ENCODE results near the gene TMCC1. TPM values are rescaled to one million over a fixed set of nuclear protein-coding genes. Genes with fewer than 3 reads are reported as not detected.

Gene TMCC1
- total RNA-seq, 2 donors from 2014 or later = 41.0 to 51.1 TPM

- no peak overlapping the region for H3K27ac Mint-ChIP-seq
- H3K27me3 ChIP-seq (ENCODE audit: control insufficient read depth, insufficient read depth, low read length, poor library complexity, severe bottlenecking) = no peaks in the 10 kb centered on the region
- peaks cover 20% of the 10 kb centered on the region for H3K36me3 ChIP-seq (ENCODE audit: control insufficient read depth, insufficient read depth, low read length)
- no peak overlapping the region for H3K4me3 ChIP-seq (ENCODE audit: low read length)
- no peaks in the 10 kb centered on the region for H3K9me3 Mint-ChIP-seq
- no peak overlapping the region for H3K27ac ChIP-seq (ENCODE audit: low read depth, low read length)
- H3K4me1 Mint-ChIP-seq = peaks cover 34% of the 10 kb centered on the region
- peaks cover 18% of the 10 kb centered on the region for H3K36me3 Mint-ChIP-seq (ENCODE audit: low read depth)
- H3K4me3 Mint-ChIP-seq = no peak overlapping the region
- no peak for TF ChIP-seq CTCF (conservative IDR thresholded peaks at IDR 0.05)
- H3K27me3 Mint-ChIP-seq (ENCODE audit: insufficient read depth) = no peaks in the 10 kb centered on the region
- no peaks in the 10 kb centered on the region for H3K9me3 ChIP-seq (ENCODE audit: control insufficient read depth, low read length)
- 96 to 100% methylated on average over 1 of the region's 1 CpG for WGBS, 2 experiments (ENCODE audit: insufficient coverage in 1 of 2, insufficient read length in 1 of 2)
- no peaks in the 10 kb centered on the region for H3K4me1 ChIP-seq (ENCODE audit: control insufficient read depth, insufficient read depth, low read length)
- no peak for DNase-seq
- no peak overlapping the region for H3K9ac ChIP-seq (ENCODE audit: extremely low read depth, low read length, poor library complexity, severe bottlenecking)
Observed at GRCh38 chr3:129654131-129654530, 239.4 kb downstream of the TMCC1 start.

GRCh38 chr3:129653019-129653418 lies 240.5 kb downstream of the TMCC1 start:
- H3K27ac ChIP-seq (ENCODE audit: low read depth, low read length) = no peak overlapping the region
- no peak for DNase-seq
- H3K9me3 Mint-ChIP-seq = no peaks in the 10 kb centered on the region
- WGBS, 2 experiments (ENCODE audit: insufficient coverage in 1 of 2, insufficient read length in 1 of 2) = 85 to 100% methylated on average over 1 of the region's 1 CpG
- H3K4me3 Mint-ChIP-seq = no peak overlapping the region
- H3K9me3 ChIP-seq (ENCODE audit: control insufficient read depth, low read length) = no peaks in the 10 kb centered on the region
- peaks cover 37% of the 10 kb centered on the region for H3K4me1 Mint-ChIP-seq
- no peak for TF ChIP-seq CTCF (conservative IDR thresholded peaks at IDR 0.05)
- no peaks in the 10 kb centered on the region for H3K4me1 ChIP-seq (ENCODE audit: control insufficient read depth, insufficient read depth, low read length)
- no peak overlapping the region for H3K9ac ChIP-seq (ENCODE audit: extremely low read depth, low read length, poor library complexity, severe bottlenecking)
- no peaks in the 10 kb centered on the region for H3K27me3 ChIP-seq (ENCODE audit: control insufficient read depth, insufficient read depth, low read length, poor library complexity, severe bottlenecking)
- peaks cover 20% of the 10 kb centered on the region for H3K36me3 ChIP-seq (ENCODE audit: control insufficient read depth, insufficient read depth, low read length)
- peaks cover 18% of the 10 kb centered on the region for H3K36me3 Mint-ChIP-seq (ENCODE audit: low read depth)
- no peak overlapping the region for H3K4me3 ChIP-seq (ENCODE audit: low read length)
- no peak overlapping the region for H3K27ac Mint-ChIP-seq
- no peaks in the 10 kb centered on the region for H3K27me3 Mint-ChIP-seq (ENCODE audit: insufficient read depth)

- H3K4me3 ChIP-seq (ENCODE audit: low read length) = no peak overlapping the region
- no peaks in the 10 kb centered on the region for H3K4me1 ChIP-seq (ENCODE audit: control insufficient read depth, insufficient read depth, low read length)
- H3K9me3 ChIP-seq (ENCODE audit: control insufficient read depth, low read length) = no peaks in the 10 kb centered on the region
- DNase-seq = peak; percentile 78
- no peaks in the 10 kb centered on the region for H3K9me3 Mint-ChIP-seq
- H3K36me3 ChIP-seq (ENCODE audit: control insufficient read depth, insufficient read depth, low read length) = peaks cover 20% of the 10 kb centered on the region
- no peak overlapping the region for H3K9ac ChIP-seq (ENCODE audit: extremely low read depth, low read length, poor library complexity, severe bottlenecking)
- peak overlapping the region; percentile 59 for H3K27ac ChIP-seq (ENCODE audit: low read depth, low read length)
- 74 to 86% methylated on average over 6 to 8 of the region's 8 CpGs for WGBS, 2 experiments (ENCODE audit: insufficient coverage in 1 of 2, insufficient read length in 1 of 2)
- H3K27ac Mint-ChIP-seq = peak overlapping the region; percentile 70
- H3K36me3 Mint-ChIP-seq (ENCODE audit: low read depth) = peaks cover 18% of the 10 kb centered on the region
- H3K4me1 Mint-ChIP-seq = peaks cover 31% of the 10 kb centered on the region
- H3K4me3 Mint-ChIP-seq = no peak overlapping the region
- H3K27me3 Mint-ChIP-seq (ENCODE audit: insufficient read depth) = no peaks in the 10 kb centered on the region
- H3K27me3 ChIP-seq (ENCODE audit: control insufficient read depth, insufficient read depth, low read length, poor library complexity, severe bottlenecking) = no peaks in the 10 kb centered on the region
- peak; percentile 40 for TF ChIP-seq CTCF (conservative IDR thresholded peaks at IDR 0.05)
Observed at GRCh38 chr3:129651435-129652202, 241.9 kb downstream of the TMCC1 start.

Measured in endodermal cell (in vitro differentiated cells).